AG04449 (cell line): ENCODE results near the gene OR2B2.

Experiments
- CTCF ChIA-PET: fragments of 350-600 bp; formaldehyde crosslinking; extraction: SDS; loops from one replicate; lab custom pipeline; 2021; ENCODE audit warnings: antibody characterized with exemption; lab: Yijun Ruan, JAX
- POLR2A ChIA-PET: fragments of 400-600, 350-600 bp; formaldehyde crosslinking; extraction: SDS; loops from one replicate; lab custom pipeline; 2020; ENCODE audit warnings: antibody characterized with exemption, inconsistent platforms; lab: Yijun Ruan, JAX
- DNase-seq: peaks from one replicate; pipeline ENCODE4 v3.0.0-alpha.2; 2010; ENCODE audit warnings: low read depth, low spot score
- H3K4me3 ChIP-seq: 2 replicates; pipeline ENCODE4 v1.5.1; 2011; ENCODE audit warnings: low read depth, mild to moderate bottlenecking, control low read depth, low read length
- CTCF ChIP-seq: IDR thresholded peaks from one replicate; pipeline ENCODE4 v1.5.1; 2011; ENCODE audit warnings: mild to moderate bottlenecking, moderate library complexity, low read length, control low read depth, inconsistent platforms; ENCODE audit not compliant: insufficient read depth; ENCODE audit errors: missing control alignments

Gene OR2B2

GRCh38 chr6:27893836-27894807 is 18.1 kb downstream of the OR2B2 start:
- DNase-seq, result peak; percentile 69
- no peak for TF ChIP-seq CTCF
- ChIA-PET POLR2A (interaction anchor here (0.9 to 5.4 kb wide), 15 partner anchors 21 to 1697 kb away, joined by 3 to 107 read pairs (median 15); a partner anchor contains a TSS), CTCF (interaction anchor here (0.6 to 7.9 kb wide), 39 partner anchors 8 to 1862 kb away, joined by 3 to 213 read pairs (median 5); a partner anchor contains a TSS)
- peak overlapping the region; percentile 95 for H3K4me3 ChIP-seq

- H3K4me3 ChIP-seq, result peak overlapping the region; percentile 95
- TF ChIP-seq CTCF, result no peak
- POLR2A ChIA-PET, result interaction anchor here (0.6 to 5.4 kb wide), 25 partner anchors 9 to 1872 kb away, joined by 3 to 107 read pairs (median 5); a partner anchor contains a TSS
- DNase-seq, result peak; percentile 94
- CTCF ChIA-PET, result interaction anchor here (0.8 to 7.9 kb wide), 13 partner anchors 9 to 1689 kb away, joined by 3 to 213 read pairs (median 7); a partner anchor contains a TSS
These were observed 18.9 kb downstream of the OR2B2 start for GRCh38 chr6:27893059-27893835.

- ChIA-PET POLR2A (interaction anchor here (0.7 to 5.4 kb wide), 24 partner anchors 8 to 1871 kb away, joined by 3 to 107 read pairs (median 6); a partner anchor contains a TSS), CTCF (interaction anchor here (0.8 to 7.9 kb wide), 12 partner anchors 10 to 1689 kb away, joined by 3 to 213 read pairs (median 7); a partner anchor contains a TSS)
- no peak for DNase-seq
- H3K4me3 ChIP-seq, result peak overlapping the region; percentile 69
- no peak for TF ChIP-seq CTCF
These were observed 19.5 kb downstream of the OR2B2 start for GRCh38 chr6:27892649-27893058.

- no peak for TF ChIP-seq CTCF
- POLR2A ChIA-PET, result interaction anchor here (1.3 to 2.5 kb wide), 4 partner anchors 18 to 56 kb away, joined by 12 to 64 read pairs (median 16); a partner anchor contains a TSS
- CTCF ChIA-PET, result interaction anchor here (1.8 kb wide), 1 partner anchor 73 kb away, joined by 6 read pairs; no protein-coding TSS in a partner anchor
- no peak for DNase-seq
- peak overlapping the region; percentile 62 for H3K4me3 ChIP-seq
These were observed 20.8 kb downstream of the OR2B2 start for GRCh38 chr6:27891320-27891875.

- TF ChIP-seq CTCF, result no peak
- CTCF ChIA-PET, result interaction anchor here (0.7 to 1.8 kb wide), 6 partner anchors 23 to 728 kb away, joined by 3 to 6 read pairs (median 4); no protein-coding TSS in a partner anchor
- DNase-seq, result peak; percentile 82
- H3K4me3 ChIP-seq, result peak overlapping the region; percentile 62
- POLR2A ChIA-PET, result interaction anchor here (0.6 to 2.5 kb wide), 17 partner anchors 12 to 1858 kb away, joined by 3 to 64 read pairs (median 8); a partner anchor contains a TSS
These were observed 21.5 kb downstream of the OR2B2 start for GRCh38 chr6:27890445-27891319.
